ENCODE measurements around the gene SAE1. TPM values are rescaled to one million over a fixed set of nuclear protein-coding genes. Genes with fewer than 3 reads are reported as not detected.

SAE1 gene
- total RNA-seq, 1 experiment from 2014 or later: 140 TPM

- Histone ChIP-seq H3K27ac (ENCODE audit: low read length) (no peak overlapping the region), H3K4me3 (ENCODE audit: low read depth in 2 of 2, low read length in 2 of 2) (no peak overlapping the region), H3K27me3 (ENCODE audit: control insufficient read depth, insufficient read depth, low read length) (no peaks in the 10 kb centered on the region), H3K36me3 (ENCODE audit: control insufficient read depth, insufficient read depth, low read length) (peaks cover 5% of the 10 kb centered on the region; the same call in 1 of the 2 replicates), H3K9me3 (ENCODE audit: control insufficient read depth, insufficient read depth, low read depth, low read length) (no peaks in the 10 kb centered on the region), H3K4me1 (ENCODE audit: control insufficient read depth, insufficient read depth, low read length) (peaks cover 6% of the 10 kb centered on the region; the same call in 1 of the 2 replicates)
- in situ Hi-C loops (cut with HindIII; ENCODE audit: low pct_unique_long_range_greater_than_20kb, low sequenced_read_pairs) (no loop called here), intact Hi-C loops (cut with micrococcal nuclease; ENCODE audit: unreplicated experiment) (no loop called here)
- CTCF ChIA-PET: interaction anchor here (0.6 kb wide), 1 partner anchor 220 kb away, joined by 3 read pairs; no protein-coding TSS in a partner anchor
- POLR2A ChIA-PET: no interaction called here
- no peak for TF ChIP-seq TCF7L2 (IDR thresholded peaks at IDR 0.05; ENCODE audit: low read depth, low read length)
- TF ChIP-seq POLR2AphosphoS5 (IDR thresholded peaks at IDR 0.05; ENCODE audit: low read depth, low read length): no peak
- TF ChIP-seq CTCF (IDR thresholded peaks at IDR 0.05): no peak
- no peak for TF ChIP-seq REST (IDR thresholded peaks at IDR 0.05; ENCODE audit: insufficient read depth in 1 of 2, low read depth in 2 of 2, low read length in 1 of 2)
- no peak for TF ChIP-seq SIN3A (IDR thresholded peaks at IDR 0.05; ENCODE audit: borderline replicate concordance, insufficient read depth, low read depth, low read length)
- DNase-seq (ENCODE audit: low read depth, low spot score) (no peak), ATAC-seq (no peak)
- BruUV-seq (replicated peaks): no TSS peak
Measured at GRCh38 chr19:47082493-47082892, 48.1 kb upstream of the SAE1 start.

GRCh38 chr19:47084879-47085439, 45.7 kb upstream of the SAE1 start:
- H3K4me3 ChIP-seq (ENCODE audit: low read depth in 2 of 2, low read length in 2 of 2): no peak overlapping the region
- in situ Hi-C loops (cut with HindIII; ENCODE audit: low pct_unique_long_range_greater_than_20kb, low sequenced_read_pairs) (no loop called here), intact Hi-C loops (cut with micrococcal nuclease; ENCODE audit: unreplicated experiment) (no loop called here)
- no peaks in the 10 kb centered on the region for H3K9me3 ChIP-seq (ENCODE audit: control insufficient read depth, insufficient read depth, low read depth, low read length)
- no peak overlapping the region for H3K27ac ChIP-seq (ENCODE audit: low read length)
- H3K27me3 ChIP-seq (ENCODE audit: control insufficient read depth, insufficient read depth, low read length): no peaks in the 10 kb centered on the region
- peaks cover 5% of the 10 kb centered on the region; the same call in 1 of the 2 replicates for H3K36me3 ChIP-seq (ENCODE audit: control insufficient read depth, insufficient read depth, low read length)
- TF ChIP-seq TCF7L2 (IDR thresholded peaks at IDR 0.05; ENCODE audit: low read depth, low read length) (no peak), REST (IDR thresholded peaks at IDR 0.05; ENCODE audit: insufficient read depth in 1 of 2, low read depth in 2 of 2, low read length in 1 of 2) (no peak), CTCF (IDR thresholded peaks at IDR 0.05) (no peak), POLR2AphosphoS5 (IDR thresholded peaks at IDR 0.05; ENCODE audit: low read depth, low read length) (no peak), SIN3A (IDR thresholded peaks at IDR 0.05; ENCODE audit: borderline replicate concordance, insufficient read depth, low read depth, low read length) (no peak)
- DNase-seq (ENCODE audit: low read depth, low spot score) (no peak), ATAC-seq (no peak)
- ChIA-PET POLR2A (no interaction called here), CTCF (no interaction called here)
- no TSS peak for BruUV-seq (replicated peaks)
- peaks cover 2% of the 10 kb centered on the region; the same call in 1 of the 2 replicates for H3K4me1 ChIP-seq (ENCODE audit: control insufficient read depth, insufficient read depth, low read length)

Data from Panc1 (cell line).